ENCODE measurements around the gene ODR4.
"Not testable (repeated sequence)": the region's sequence is repeated elsewhere in the genome, so short reads cannot be mapped to it uniquely, and the experiment has no call there.

The ODR4 gene

GRCh38 chr1:186426118-186426517 is 50.5 kb downstream of the ODR4 start:
- H3K27ac ChIP-seq (ENCODE audit: low read length), result no peak overlapping the region
- H3K4me3 ChIP-seq (ENCODE audit: low read length), result no peak overlapping the region
- H3K9me3 ChIP-seq (ENCODE audit: insufficient read depth, low read depth, low read length), result no peaks in the 10 kb centered on the region
- no peak overlapping the region for H3K9ac ChIP-seq (ENCODE audit: low read depth, low read length)
- no peaks in the 10 kb centered on the region for H3K36me3 ChIP-seq (ENCODE audit: insufficient read depth, low read depth, low read length)
- H3K4me1 ChIP-seq (ENCODE audit: insufficient read depth, low read length), result no peaks in the 10 kb centered on the region
- H3K27me3 ChIP-seq (ENCODE audit: insufficient read depth, low read length), result no peaks in the 10 kb centered on the region

- Histone ChIP-seq H3K27ac (ENCODE audit: low read length) (no peak overlapping the region), H3K36me3 (ENCODE audit: insufficient read depth, low read depth, low read length) (no peaks in the 10 kb centered on the region), H3K4me1 (ENCODE audit: insufficient read depth, low read length) (no peaks in the 10 kb centered on the region), H3K27me3 (ENCODE audit: insufficient read depth, low read length) (no peaks in the 10 kb centered on the region), H3K9ac (ENCODE audit: low read depth, low read length) (no peak overlapping the region), H3K4me3 (ENCODE audit: low read length) (no peak overlapping the region), H3K9me3 (ENCODE audit: insufficient read depth, low read depth, low read length) (no peaks in the 10 kb centered on the region)
Observed at GRCh38 chr1:186429017-186429416, 53.4 kb downstream of the ODR4 start.

- Histone ChIP-seq H3K36me3 (ENCODE audit: insufficient read depth, low read depth, low read length) (no peaks in the 10 kb centered on the region), H3K4me3 (ENCODE audit: low read length) (no peak overlapping the region), H3K4me1 (ENCODE audit: insufficient read depth, low read length) (peaks cover under 1% of the 10 kb centered on the region; the same call in 1 of the 2 replicates), H3K27me3 (ENCODE audit: insufficient read depth, low read length) (no peaks in the 10 kb centered on the region), H3K9ac (ENCODE audit: low read depth, low read length) (no peak overlapping the region), H3K9me3 (ENCODE audit: insufficient read depth, low read depth, low read length) (no peaks in the 10 kb centered on the region), H3K27ac (ENCODE audit: low read length) (no peak overlapping the region)
Observed at GRCh38 chr1:186435336-186435735, 59.7 kb downstream of the ODR4 start.

- Histone ChIP-seq H3K27me3 (ENCODE audit: insufficient read depth, low read length) (no peaks in the 10 kb centered on the region), H3K36me3 (ENCODE audit: insufficient read depth, low read depth, low read length) (no peaks in the 10 kb centered on the region), H3K4me1 (ENCODE audit: insufficient read depth, low read length) (peaks cover 5% of the 10 kb centered on the region; the same call in 1 of the 2 replicates), H3K9me3 (ENCODE audit: insufficient read depth, low read depth, low read length) (no peaks in the 10 kb centered on the region), H3K27ac (ENCODE audit: low read length) (no peak overlapping the region), H3K9ac (ENCODE audit: low read depth, low read length) (no peak overlapping the region), H3K4me3 (ENCODE audit: low read length) (no peak overlapping the region)
Observed at GRCh38 chr1:186438567-186438966, 62.9 kb downstream of the ODR4 start.

- H3K4me3 ChIP-seq (ENCODE audit: low read length), result no peak overlapping the region
- H3K9me3 ChIP-seq (ENCODE audit: insufficient read depth, low read depth, low read length), result no peaks in the 10 kb centered on the region
- peaks cover 9% of the 10 kb centered on the region for H3K4me1 ChIP-seq (ENCODE audit: insufficient read depth, low read length)
- H3K27me3 ChIP-seq (ENCODE audit: insufficient read depth, low read length), result no peaks in the 10 kb centered on the region
- H3K27ac ChIP-seq (ENCODE audit: low read length), result no peak overlapping the region
- no peaks in the 10 kb centered on the region for H3K36me3 ChIP-seq (ENCODE audit: insufficient read depth, low read depth, low read length)
- H3K9ac ChIP-seq (ENCODE audit: low read depth, low read length), result no peak overlapping the region
Observed at GRCh38 chr1:186440584-186440983, 64.9 kb downstream of the ODR4 start.

- Histone ChIP-seq H3K27me3 (ENCODE audit: insufficient read depth, low read length) (no peaks in the 10 kb centered on the region), H3K4me3 (ENCODE audit: low read length) (no peak overlapping the region), H3K4me1 (ENCODE audit: insufficient read depth, low read length) (peaks cover 9% of the 10 kb centered on the region), H3K27ac (ENCODE audit: low read length) (no peak overlapping the region), H3K9me3 (ENCODE audit: insufficient read depth, low read depth, low read length) (no peaks in the 10 kb centered on the region), H3K36me3 (ENCODE audit: insufficient read depth, low read depth, low read length) (no peaks in the 10 kb centered on the region), H3K9ac (ENCODE audit: low read depth, low read length) (no peak overlapping the region)
Observed at GRCh38 chr1:186442651-186443375, 67.2 kb downstream of the ODR4 start.

GRCh38 chr1:186443638-186444037 is 68.0 kb downstream of the ODR4 start:
- Histone ChIP-seq H3K4me1 (ENCODE audit: insufficient read depth, low read length) (peaks cover 9% of the 10 kb centered on the region), H3K4me3 (ENCODE audit: low read length) (no peak overlapping the region), H3K36me3 (ENCODE audit: insufficient read depth, low read depth, low read length) (no peaks in the 10 kb centered on the region), H3K9ac (ENCODE audit: low read depth, low read length) (no peak overlapping the region), H3K27ac (ENCODE audit: low read length) (no peak overlapping the region), H3K9me3 (ENCODE audit: insufficient read depth, low read depth, low read length) (no peaks in the 10 kb centered on the region), H3K27me3 (ENCODE audit: insufficient read depth, low read length) (no peaks in the 10 kb centered on the region)

GRCh38 chr1:186446152-186446551 is 70.5 kb downstream of the ODR4 start:
- H3K27me3 ChIP-seq (ENCODE audit: insufficient read depth, low read length), result no peaks in the 10 kb centered on the region
- H3K36me3 ChIP-seq (ENCODE audit: insufficient read depth, low read depth, low read length), result no peaks in the 10 kb centered on the region
- H3K4me1 ChIP-seq (ENCODE audit: insufficient read depth, low read length), result peaks cover 4% of the 10 kb centered on the region; the same call in 1 of the 2 replicates
- H3K9me3 ChIP-seq (ENCODE audit: insufficient read depth, low read depth, low read length), result no peaks in the 10 kb centered on the region
- no peak overlapping the region for H3K4me3 ChIP-seq (ENCODE audit: low read length)
- no peak overlapping the region for H3K27ac ChIP-seq (ENCODE audit: low read length)
- H3K9ac ChIP-seq (ENCODE audit: low read depth, low read length), result no peak overlapping the region

- Histone ChIP-seq H3K9ac (ENCODE audit: low read depth, low read length) (no peak overlapping the region), H3K27me3 (ENCODE audit: insufficient read depth, low read length) (no peaks in the 10 kb centered on the region), H3K27ac (ENCODE audit: low read length) (no peak overlapping the region), H3K9me3 (ENCODE audit: insufficient read depth, low read depth, low read length) (no peaks in the 10 kb centered on the region), H3K4me3 (ENCODE audit: low read length) (no peak overlapping the region), H3K4me1 (ENCODE audit: insufficient read depth, low read length) (no peaks in the 10 kb centered on the region), H3K36me3 (ENCODE audit: insufficient read depth, low read depth, low read length) (no peaks in the 10 kb centered on the region)
Observed at GRCh38 chr1:186454981-186455380, 79.3 kb downstream of the ODR4 start.

GRCh38 chr1:186456729-186457255 is 81.2 kb downstream of the ODR4 start:
- H3K27me3 ChIP-seq (ENCODE audit: insufficient read depth, low read length), result no peaks in the 10 kb centered on the region
- no peak overlapping the region for H3K27ac ChIP-seq (ENCODE audit: low read length)
- H3K4me3 ChIP-seq (ENCODE audit: low read length), result no peak overlapping the region
- H3K36me3 ChIP-seq (ENCODE audit: insufficient read depth, low read depth, low read length), result no peaks in the 10 kb centered on the region
- H3K9me3 ChIP-seq (ENCODE audit: insufficient read depth, low read depth, low read length), result no peaks in the 10 kb centered on the region
- H3K4me1 ChIP-seq (ENCODE audit: insufficient read depth, low read length), result no peaks in the 10 kb centered on the region
- no peak overlapping the region for H3K9ac ChIP-seq (ENCODE audit: low read depth, low read length)

- H3K9me3 ChIP-seq (ENCODE audit: insufficient read depth, low read depth, low read length); H3K4me3 ChIP-seq (ENCODE audit: low read length); H3K9ac ChIP-seq (ENCODE audit: low read depth, low read length); H3K27me3 ChIP-seq (ENCODE audit: insufficient read depth, low read length); H3K36me3 ChIP-seq (ENCODE audit: insufficient read depth, low read depth, low read length); H3K27ac ChIP-seq (ENCODE audit: low read length); H3K4me1 ChIP-seq (ENCODE audit: insufficient read depth, low read length): not testable (repeated sequence)
Observed at GRCh38 chr1:186459161-186459560, 83.5 kb downstream of the ODR4 start.

GRCh38 chr1:186461014-186461413 is 85.4 kb downstream of the ODR4 start, which contains the start of gene PDC:
Gene PDC, minus strand, starts transcription at chr1:186461114. Its CDS starts 11,655 bp downstream, at chr1:186449459.
- H3K9ac ChIP-seq (ENCODE audit: low read depth, low read length), result no peak within 1 kb of the TSS
- H3K27ac ChIP-seq (ENCODE audit: low read length), result no peak within 1 kb of the TSS
- no peaks in the 10 kb centered on the region for H3K4me1 ChIP-seq (ENCODE audit: insufficient read depth, low read length)
- no peaks in the 10 kb centered on the region for H3K36me3 ChIP-seq (ENCODE audit: insufficient read depth, low read depth, low read length)
- no peaks in the 10 kb centered on the region for H3K9me3 ChIP-seq (ENCODE audit: insufficient read depth, low read depth, low read length)
- H3K27me3 ChIP-seq (ENCODE audit: insufficient read depth, low read length), result no peaks in the 10 kb centered on the region
- no peak within 1 kb of the TSS for H3K4me3 ChIP-seq (ENCODE audit: low read length)
